Measurements from ENCODE around the gene SYNE2.

- TF ChIP-seq CTCF (conservative IDR thresholded peaks at IDR 0.05; ENCODE audit: low read length) (0 out of 2 replicates have a peak, but pooled peaks have one; percentile 15), EZH2phosphoT487 (IDR thresholded peaks at IDR 0.05; ENCODE audit: borderline replicate concordance, low read depth, low read length) (no peak)
Observed at GRCh38 chr14:64220056-64220455, 367.3 kb downstream of the SYNE2 start.
